Measurements from ENCODE around the gene NRG2.

- TF ChIP-seq CTCF (IDR thresholded peaks at IDR 0.05), result no peak
- no peak for TF ChIP-seq POLR2A (IDR thresholded peaks at IDR 0.05)
These were observed 73.8 kb downstream of the NRG2 start for GRCh38 chr5:139969318-139969717.

Measured in esophagus squamous epithelium (tissue), 4 donors.